GM19328 (cell line): Measurements from ENCODE around the gene RTEL1.
"Not testable (repeated sequence)": the region's sequence is repeated elsewhere in the genome, so short reads cannot be mapped to it uniquely, and the experiment has no call there.

Experiments
- ATAC-seq: cut with Tn5 transposase; IDR thresholded peaks from one replicate; pipeline ENCODE4 v1.9.1; 2021; ENCODE audit warnings: mild to moderate bottlenecking, moderate library complexity; ENCODE audit not compliant: unreplicated experiment

RTEL1 gene

DNA sequence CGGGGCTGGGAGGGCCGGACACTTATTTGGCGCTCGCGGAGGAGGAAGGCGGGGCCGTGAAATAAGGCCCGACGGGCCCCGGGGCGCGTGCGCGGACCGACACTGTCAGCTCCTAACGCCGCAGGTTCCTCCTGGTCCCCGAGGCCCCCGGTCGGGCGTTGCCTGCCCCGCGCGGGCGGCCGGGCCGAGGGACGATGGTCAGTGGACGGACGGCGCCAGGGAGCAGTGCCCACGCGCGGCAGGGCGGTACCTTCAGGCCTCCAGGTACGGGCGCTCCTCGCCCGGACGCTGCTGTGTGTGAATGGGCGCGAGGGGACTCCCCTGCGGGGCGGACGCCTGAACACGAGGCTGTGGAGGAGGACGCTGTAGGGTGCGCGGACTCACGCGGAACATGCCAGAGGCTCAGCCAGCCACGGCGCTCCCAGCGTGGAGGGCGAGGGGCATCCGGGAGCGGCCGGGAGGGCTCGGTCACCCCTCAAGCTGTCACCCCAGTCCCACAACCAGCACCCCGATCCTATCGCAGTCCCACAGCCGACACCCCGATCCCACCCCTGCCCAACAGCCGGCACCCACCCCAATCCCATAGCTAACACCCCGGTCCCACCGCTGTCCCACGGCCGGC is 30.9 kb upstream of the RTEL1 start:
- ATAC-seq: peak; percentile 72

DNA sequence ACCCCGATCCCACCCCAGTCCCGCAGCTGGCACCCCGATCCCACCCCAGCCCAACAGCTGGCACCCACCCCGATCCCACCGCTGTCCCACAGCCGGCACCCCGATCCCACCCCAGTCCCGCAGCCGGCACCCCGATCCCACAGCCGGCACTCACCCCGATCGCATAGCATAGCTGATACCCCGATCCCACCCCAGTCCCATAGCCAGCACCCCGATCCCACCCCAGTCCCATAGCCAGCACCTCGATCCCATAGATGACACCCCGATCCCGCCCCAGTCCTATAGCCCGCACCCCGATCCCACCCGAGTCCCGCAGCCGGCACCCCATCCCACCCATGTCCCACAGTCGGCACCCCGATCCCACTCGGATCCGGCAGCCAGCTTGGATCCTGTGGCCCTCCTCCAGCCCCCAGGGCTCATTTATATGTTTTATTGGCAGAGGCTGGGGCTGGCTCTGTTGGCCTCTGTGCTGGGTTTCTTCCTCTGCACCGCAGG is 30.3 kb upstream of the RTEL1 start:
- ATAC-seq: no peak

DNA sequence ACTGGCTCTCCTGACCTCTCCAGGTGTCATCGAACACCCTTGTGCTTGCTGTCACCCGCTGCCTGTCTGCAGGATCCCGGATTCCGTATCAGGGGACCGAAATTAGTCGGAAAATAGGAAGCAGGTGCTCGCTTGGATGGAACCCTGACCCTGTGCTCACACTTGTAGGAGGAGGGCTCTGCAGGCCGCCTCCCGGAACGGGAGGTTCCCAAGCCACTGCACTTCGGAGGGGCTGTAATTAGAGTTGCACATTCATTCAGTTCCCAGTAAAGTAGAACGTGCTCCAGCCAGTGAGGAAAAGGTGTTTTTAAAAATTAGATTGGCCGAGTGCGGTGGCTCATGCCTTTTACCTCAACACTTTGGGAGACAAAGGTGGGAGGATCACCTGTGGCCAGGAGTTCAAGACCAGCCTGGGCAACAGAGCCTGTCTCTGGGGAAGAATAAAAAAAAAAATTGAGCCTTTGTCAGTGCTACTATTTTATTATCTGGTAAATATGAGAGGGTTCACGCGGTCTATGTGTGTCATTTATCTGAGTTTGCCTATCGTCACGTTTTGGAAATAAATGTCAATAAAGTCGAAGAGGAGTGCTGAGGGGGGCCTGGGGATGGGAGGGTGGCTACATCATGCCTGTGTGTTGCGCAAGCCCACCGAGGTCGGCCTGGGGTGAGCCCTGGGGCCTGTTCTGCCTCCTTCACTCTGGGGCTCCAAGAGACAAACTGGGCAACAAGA is 29.7 kb upstream of the RTEL1 start:
- ATAC-seq: no peak

DNA sequence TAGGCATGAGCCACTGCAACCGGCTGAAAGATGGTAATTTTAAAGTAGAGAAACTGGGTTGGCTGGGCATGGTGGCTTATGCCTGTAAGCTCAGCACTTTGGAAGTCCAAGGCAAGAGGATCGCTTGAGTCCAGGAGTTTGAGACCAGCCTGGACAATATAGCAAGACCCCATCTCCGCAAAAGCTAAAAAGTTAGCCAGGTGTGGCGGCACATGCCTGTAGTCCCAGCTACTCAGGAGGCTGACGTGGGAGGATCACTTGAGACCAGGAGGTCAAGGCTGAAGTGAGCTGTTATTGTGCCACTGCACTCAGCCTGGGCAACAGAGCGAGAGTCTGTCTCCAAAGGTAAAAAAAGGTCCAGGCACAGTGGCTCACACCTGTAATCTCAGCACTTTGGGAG is 27.2 kb upstream of the RTEL1 start:
- not testable (repeated sequence) for ATAC-seq

DNA sequence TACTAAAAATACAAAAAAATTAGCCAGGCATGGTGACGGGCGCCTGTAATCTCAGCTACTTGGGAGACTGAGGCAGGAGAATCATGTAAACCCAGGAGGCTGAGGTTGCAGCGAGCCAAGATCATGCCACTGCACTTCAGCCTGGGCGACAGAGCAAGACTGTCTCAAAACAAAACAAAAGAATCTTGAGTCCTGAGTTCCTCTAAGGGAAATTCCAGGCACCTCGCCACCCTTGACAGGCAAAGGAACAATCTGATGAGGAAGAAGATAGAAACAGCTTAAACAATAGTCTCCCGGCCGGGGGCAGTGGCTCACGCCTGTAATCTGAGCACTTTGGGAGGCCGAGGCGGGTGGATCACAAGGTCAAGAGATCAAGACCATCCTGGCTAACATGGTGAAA is 26.7 kb upstream of the RTEL1 start:
- not testable (repeated sequence) for ATAC-seq

DNA sequence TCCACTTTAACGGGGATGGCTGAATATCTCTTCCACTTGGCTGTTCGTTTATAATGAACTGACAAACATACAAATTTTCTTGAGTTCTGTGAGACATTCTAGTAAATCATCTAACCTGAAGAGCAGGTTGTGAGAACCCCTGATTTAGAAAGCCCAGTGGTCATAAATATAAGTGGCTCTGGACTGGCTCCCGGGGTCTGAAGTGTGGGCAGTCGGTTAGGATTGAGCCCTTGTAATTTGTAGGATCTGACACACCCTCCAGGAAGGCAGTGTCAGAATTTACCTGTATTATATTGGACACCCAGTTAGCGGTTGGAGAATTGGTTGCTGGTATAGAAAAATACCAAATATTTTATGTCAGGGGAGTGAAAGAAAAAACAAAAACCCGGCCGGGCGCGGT is 24.4 kb upstream of the RTEL1 start:
- no peak for ATAC-seq

DNA sequence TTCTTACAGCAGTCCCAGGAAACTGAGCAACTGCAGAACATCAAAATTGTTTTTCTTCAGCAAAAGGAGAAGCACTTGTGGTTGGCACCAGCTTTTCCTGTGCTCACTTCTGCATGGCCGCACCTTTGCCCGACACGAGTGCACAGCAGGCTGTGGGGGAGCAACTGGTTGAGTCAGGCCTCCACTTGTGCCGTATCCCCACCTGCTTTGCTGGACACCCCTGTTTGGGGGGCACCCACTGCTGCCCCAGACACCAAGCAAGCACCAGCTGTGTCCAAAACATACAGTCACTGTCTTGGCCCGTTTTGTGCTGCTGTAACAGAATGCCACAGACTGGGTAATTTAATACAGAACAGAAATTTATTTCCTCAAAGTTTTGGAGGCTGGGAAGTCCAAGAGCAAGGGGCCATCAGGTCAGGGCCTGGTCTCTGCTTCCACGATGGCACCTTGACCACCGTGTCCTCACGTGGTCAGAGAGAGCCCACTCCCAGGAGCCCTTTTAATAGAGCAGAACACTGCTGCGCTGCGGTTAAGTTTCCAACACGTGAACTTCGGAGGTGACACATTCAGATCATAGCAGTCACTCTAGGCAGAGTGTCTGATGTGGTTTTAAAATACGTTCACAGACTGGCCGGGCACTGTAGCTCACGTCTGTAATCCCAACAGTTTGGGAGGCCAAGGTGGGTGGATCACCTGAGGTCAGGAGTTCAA is 22.5 kb upstream of the RTEL1 start:
- no peak for ATAC-seq

DNA sequence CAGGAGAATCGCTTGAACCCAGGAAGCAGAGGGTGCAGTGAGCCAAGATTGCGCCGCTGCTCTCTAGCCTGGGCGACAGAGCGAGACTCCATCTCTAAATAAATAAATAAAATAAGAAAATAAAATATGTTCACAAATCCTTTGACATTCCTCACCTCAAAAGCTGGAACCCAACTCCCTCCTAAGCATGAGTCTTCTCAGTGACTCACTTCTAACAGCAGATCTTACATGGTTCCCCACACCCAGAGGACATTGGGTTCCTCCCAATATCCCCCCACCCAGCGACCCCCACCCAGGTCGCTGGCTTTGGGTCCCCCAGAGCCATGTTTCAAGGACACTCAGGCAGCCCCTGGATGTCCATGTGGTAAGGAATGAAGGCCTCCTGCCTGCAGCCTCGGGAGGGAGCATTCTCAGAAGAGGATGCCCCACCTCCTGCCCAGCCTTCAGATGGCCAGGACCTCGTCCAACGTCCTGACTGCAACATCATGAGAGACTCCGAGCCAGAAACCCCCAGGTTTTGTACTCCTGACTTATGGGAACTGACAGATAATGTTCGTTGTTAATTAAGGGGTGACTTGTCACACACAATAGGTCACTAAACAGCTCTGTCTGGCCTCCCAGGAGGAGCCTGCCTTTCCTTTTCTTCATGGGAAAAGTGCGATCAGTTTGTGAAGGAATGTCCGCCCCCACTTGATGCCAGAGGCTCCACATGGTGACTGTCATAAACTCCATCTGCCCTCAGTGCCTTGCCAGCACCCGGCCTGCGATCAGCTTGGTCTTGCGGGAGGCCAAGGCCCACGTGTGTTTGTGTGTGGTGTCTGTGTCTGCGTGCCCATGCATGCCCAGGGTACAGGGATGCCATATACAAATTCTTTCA is 21.1 kb upstream of the RTEL1 start:
- no peak for ATAC-seq

DNA sequence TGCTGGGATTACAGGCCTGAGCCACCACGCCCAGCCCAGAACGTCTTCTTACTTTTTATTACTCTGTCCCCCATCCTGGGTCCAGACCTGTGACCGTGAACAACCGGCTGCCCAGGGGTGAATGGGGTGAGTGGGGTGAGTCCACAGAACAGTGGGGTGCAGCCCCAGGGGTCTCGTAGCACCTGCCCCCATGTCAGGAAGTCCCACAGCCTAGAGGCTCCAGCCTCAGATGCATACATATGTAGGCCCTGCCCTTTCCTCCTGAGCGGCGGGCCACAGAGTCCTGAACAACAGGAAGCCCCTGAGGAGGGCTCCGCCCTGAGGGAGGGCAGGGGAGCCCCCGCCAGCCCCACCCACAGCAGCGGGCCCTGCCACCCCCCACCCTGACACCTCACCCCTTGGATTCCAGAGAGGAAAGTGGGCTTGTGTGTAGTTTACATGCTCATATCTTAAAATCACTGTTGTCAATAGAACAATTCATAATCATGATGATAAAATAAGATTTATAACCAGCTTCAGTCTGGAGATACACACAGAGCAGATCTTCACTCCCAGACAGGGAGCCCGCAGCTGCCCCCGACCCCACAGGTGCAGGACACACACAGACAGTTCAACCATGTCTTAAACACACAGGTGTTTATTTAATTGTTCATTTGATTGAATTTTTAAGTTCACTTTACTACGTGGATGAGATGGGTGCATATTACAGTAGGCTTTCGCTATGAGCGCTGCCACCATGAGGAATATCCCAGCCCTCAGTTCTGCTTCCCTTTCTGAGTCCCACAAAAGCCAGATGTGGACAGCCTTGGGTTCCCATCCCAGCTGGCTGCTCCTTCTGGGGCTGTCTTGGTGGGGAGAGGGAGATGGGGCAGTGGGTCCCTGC is 18.8 kb upstream of the RTEL1 start:
- ATAC-seq: no peak

DNA sequence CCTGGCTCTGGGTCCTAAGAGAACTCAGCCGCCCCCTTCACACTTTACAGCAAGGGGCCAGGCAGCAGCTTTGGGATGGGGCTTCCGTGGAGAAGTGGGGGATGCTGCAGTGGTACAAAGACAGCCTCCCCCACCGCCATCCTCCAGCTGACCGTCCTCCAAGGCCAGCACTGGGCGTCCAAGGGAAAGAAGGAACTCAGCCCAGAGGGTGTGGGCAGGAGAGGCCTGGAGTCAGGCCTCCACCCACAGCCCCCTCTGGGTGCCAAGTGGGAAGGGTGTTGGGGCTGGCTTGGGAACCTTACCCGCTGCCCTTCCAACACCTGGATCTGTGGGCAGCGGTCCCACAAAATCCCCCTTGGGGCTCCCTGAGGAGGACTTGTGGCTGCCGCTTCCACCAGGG is 18.0 kb upstream of the RTEL1 start:
- no peak for ATAC-seq

DNA sequence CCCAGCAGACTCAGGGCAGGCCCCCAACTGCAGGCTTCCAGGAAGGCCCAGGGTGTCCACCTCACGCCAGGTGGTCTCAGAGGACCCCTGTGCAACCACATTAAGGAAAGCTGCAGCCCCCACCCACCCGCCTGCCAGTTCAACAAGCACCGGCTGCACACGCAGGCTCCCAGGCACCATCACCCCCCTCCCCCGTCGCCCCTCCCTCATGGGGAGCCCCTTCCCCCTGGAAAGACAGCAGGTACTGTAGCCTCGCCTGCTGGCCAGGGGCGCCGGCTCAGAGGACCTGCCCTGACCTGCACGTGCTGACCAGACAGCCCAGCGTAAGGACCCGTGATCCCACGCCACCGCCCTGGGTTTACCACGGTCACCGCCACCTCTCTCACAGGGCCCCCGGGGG is 17.4 kb upstream of the RTEL1 start:
- ATAC-seq: not testable (repeated sequence)

DNA sequence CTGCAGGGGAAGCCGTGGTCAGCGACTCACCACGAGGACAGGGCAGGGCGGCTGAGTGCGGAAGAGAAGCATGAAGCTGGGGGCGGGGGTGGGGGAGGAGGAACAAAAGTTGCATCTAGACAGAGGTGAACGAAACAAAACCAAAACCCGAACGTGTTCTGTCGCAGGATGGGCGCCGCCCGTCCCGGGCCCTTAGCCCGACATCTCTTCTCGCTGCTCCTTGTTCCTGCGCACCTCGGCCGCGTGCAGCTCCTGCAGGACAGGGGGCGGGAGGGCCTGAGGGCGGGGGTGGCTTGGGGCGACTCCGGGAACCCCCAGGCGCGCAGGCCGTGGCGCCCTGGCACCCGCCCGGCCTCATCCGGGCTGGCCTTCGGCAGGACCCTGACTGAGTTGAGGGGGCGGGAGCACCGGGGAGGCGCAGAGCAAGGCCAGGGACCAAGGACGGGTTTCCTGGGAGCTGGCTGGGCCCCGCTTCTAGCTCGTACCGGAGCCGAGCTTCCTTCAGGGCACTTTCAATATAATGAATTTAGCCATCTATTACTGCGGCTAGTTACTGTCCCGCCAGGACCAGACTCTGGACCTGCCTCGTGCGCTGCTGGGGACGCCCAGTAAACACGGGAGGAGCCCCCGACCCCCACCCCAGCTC is 16.8 kb upstream of the RTEL1 start:
- ATAC-seq: peak; percentile 10

DNA sequence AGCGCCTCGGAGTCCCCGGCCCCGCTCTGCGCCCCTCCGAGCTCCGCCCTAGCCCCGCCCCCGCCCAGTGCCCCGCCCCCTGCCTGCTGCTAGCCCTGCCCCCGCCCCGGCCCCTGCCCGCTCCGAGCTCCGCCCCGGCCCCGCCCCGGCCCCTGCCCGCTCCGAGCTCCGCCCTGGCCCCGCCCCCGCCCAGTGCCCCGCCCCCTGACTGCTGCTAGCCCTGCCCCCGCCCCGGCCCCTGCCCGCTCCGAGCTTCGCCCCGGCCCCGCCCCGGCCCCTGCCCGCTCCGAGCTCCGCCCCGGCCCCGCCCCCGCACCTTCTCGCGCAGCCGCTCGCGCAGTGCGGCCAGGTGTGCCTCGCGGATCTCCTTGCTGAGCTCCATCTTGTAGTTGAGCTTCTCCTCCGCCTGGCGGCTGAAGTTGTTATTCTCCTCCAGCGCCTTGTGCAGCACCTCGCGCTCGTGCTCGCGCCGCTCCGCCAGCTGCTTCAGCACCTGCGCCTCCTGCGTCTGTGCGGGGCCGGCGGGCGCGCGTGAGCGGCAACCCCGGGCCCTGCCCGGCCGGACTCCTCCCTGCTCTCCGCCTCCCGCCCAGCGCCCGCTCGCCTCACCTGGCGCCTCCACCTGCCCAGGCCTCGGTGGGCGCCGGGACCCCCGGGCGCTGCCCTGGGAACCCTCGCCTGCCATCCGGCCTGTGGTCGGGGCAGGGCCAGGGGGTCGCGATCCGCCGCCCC is 16.2 kb upstream of the RTEL1 start:
- peak; percentile 60 for ATAC-seq

DNA sequence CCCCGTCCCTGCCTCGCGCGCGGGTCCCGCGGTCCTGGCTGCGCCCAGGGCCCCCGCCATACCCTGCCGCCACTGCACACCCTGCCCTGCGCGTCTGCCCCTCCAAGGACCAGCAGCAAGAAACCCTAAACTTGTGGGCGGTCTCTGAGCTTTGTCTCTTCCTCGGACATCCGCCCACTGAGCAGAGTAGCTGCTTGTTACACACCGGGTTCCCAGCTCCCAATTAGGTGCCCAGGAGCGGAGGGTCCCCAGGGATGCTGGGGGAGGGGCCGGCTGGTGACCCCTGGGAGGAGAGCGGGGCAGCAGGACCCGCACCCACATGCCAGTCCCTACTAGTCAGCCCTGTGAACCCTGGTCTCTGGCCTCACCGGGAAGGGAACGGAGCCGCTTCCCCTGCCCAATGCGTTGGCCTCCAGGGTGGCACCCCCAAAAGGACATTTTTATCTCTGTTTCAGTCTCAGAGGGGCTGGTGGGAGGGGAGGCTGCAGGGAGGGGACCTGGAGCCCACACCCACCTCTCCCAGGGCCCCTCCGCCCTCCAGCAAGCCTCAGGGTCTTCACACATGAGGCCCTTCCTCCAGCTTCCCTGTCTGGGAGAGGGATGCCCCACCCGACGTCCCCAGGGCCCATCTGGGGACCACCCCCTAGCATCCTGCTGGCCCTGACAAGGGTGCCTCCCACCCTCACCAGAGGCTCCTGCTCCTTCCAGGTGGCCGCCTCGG is 15.4 kb upstream of the RTEL1 start:
- no peak for ATAC-seq

DNA sequence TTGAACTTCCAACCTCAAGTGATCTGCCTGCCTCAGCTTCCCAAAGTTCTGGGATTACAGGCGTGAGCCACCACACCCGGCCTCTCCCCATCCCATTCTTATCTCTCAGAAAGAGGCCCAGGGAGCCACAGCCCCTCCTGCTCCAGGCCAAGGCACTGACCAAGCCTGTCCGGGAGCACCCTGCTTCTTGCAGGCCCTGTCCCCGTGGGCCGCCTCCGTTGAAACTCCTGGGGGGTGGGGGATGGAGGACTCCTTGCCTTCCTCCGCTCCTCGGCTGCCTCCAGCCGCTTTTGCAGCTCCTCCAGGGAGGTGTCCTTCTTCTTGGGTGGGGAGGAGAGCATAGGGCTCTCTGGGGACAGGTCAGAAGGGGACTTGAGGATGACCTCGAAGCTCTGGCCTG is 14.6 kb upstream of the RTEL1 start:
- no peak for ATAC-seq

DNA sequence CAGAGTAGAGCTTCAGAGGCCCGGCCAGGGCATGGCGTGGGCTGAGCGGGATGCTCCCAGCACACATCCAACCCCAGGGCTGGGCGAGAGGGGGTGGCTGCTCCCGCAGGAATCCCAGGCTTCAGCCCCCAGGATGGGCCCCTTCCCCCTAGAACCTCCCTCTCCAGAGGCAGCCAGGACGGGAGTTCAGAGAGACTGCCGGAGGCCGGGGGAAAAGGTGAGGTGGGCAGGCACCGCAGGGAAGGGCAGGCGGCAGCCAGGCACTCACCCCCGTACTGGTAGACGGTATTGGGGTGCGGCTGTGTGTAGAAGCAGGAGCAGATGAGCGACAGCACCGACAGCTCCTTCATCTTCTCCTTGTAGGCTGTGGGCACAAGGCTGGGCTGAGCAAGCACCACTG is 14.2 kb upstream of the RTEL1 start:
- ATAC-seq: no peak

DNA sequence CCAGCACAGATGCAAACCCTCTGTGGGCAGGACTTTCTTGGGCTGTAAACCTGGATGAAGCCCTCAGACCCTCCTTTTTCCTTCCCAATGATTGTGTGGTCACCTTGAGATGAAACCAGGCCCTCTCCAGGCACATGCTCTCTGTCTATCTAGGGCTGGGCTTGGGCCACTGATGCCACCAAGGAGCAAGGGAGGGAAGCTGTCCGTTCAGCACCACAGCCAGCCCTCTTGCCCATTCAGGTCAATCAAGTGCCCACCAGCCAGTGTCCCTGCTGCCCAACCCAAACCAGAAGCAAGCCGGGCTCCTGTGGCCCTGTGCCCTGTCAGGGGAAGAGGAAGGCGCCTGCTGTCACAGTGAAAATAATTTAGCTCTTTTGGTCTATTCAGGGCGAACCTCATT is 12.9 kb upstream of the RTEL1 start:
- ATAC-seq: no peak

DNA sequence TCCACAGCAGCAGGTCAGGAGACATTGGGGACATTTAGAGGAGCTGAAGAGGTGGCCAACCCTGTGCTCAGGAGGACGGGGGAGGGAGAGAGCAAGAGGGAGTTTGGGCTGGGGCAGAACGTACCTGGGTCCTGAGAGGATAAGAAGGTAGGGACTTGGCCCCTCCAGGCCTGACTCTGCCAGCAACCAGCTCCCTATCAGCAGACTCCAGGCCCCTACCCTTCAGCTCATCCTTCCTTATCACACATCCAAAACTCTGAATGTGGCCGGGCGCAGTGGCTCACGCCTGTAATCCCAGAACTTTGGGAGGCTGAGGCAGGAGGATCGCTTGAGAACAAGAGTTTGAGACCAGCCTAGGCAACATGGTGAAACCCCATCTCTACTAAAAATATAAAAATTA is 9.9 kb upstream of the RTEL1 start:
- ATAC-seq: no peak
